HUES48 (cell line): ENCODE measurements around the gene PCED1B.

Source experiments
- H3K27ac ChIP-seq: one replicate; pipeline ENCODE4 v1.7.0; 2013; ENCODE audit warnings: low read depth, low read length, inconsistent platforms
- H3K27me3 ChIP-seq: 2 replicates; pipeline ENCODE4 v1.6.1; 2013; ENCODE audit warnings: mild to moderate bottlenecking, low read length; ENCODE audit not compliant: control insufficient read depth, insufficient read depth
- H3K36me3 ChIP-seq: 2 replicates; pipeline ENCODE4 v1.6.1; 2013; ENCODE audit warnings: low read length; ENCODE audit not compliant: control insufficient read depth, insufficient read depth
- H3K4me1 ChIP-seq: 2 replicates; pipeline ENCODE4 v1.6.1; 2013; ENCODE audit warnings: mild to moderate bottlenecking, low read length; ENCODE audit not compliant: control insufficient read depth, insufficient read depth
- H3K4me3 ChIP-seq: 2 replicates; pipeline ENCODE4 v1.5.1; 2013; ENCODE audit warnings: mild to moderate bottlenecking, low read depth, low read length
- H3K9ac ChIP-seq: 2 replicates; pipeline ENCODE4 v1.6.1; 2013; ENCODE audit warnings: mild to moderate bottlenecking, low read depth, low read length, moderate library complexity
- H3K9me3 ChIP-seq: 2 replicates; pipeline ENCODE4 v1.6.1; 2013; ENCODE audit warnings: low read length; ENCODE audit not compliant: control insufficient read depth, insufficient read depth

The PCED1B gene

GRCh38 chr12:47236109-47236714 is 156.8 kb downstream of the PCED1B start:
- Histone ChIP-seq H3K9me3 (no peaks in the 10 kb centered on the region), H3K36me3 (no peaks in the 10 kb centered on the region), H3K27ac (no peak overlapping the region), H3K4me3 (no peak overlapping the region), H3K4me1 (peaks cover 4% of the 10 kb centered on the region), H3K9ac (no peak overlapping the region), H3K27me3 (no peaks in the 10 kb centered on the region)

GRCh38 chr12:47237751-47238211 is 158.4 kb downstream of the PCED1B start:
- no peak overlapping the region for H3K27ac ChIP-seq
- H3K9ac ChIP-seq = no peak overlapping the region
- peaks cover 4% of the 10 kb centered on the region for H3K4me1 ChIP-seq
- no peaks in the 10 kb centered on the region for H3K9me3 ChIP-seq
- H3K27me3 ChIP-seq = no peaks in the 10 kb centered on the region
- H3K36me3 ChIP-seq = no peaks in the 10 kb centered on the region
- H3K4me3 ChIP-seq = no peak overlapping the region

- Histone ChIP-seq H3K9me3 (no peaks in the 10 kb centered on the region), H3K9ac (no peak overlapping the region), H3K4me3 (no peak overlapping the region), H3K27ac (no peak overlapping the region), H3K36me3 (no peaks in the 10 kb centered on the region), H3K4me1 (peaks cover 4% of the 10 kb centered on the region), H3K27me3 (no peaks in the 10 kb centered on the region)
Measured at GRCh38 chr12:47238669-47239114, 159.3 kb downstream of the PCED1B start.

- Histone ChIP-seq H3K36me3 (no peaks in the 10 kb centered on the region), H3K9ac (no peak overlapping the region), H3K27me3 (no peaks in the 10 kb centered on the region), H3K4me3 (no peak overlapping the region), H3K9me3 (no peaks in the 10 kb centered on the region), H3K27ac (no peak overlapping the region), H3K4me1 (peaks cover 4% of the 10 kb centered on the region; the same call in 1 of the 2 replicates)
Measured at GRCh38 chr12:47242426-47242825, 163.0 kb downstream of the PCED1B start.

GRCh38 chr12:47244835-47245234 is 165.4 kb downstream of the PCED1B start:
- Histone ChIP-seq H3K4me1 (peaks cover 8% of the 10 kb centered on the region), H3K36me3 (no peaks in the 10 kb centered on the region), H3K9me3 (no peaks in the 10 kb centered on the region), H3K9ac (no peak overlapping the region), H3K27me3 (no peaks in the 10 kb centered on the region), H3K27ac (no peak overlapping the region), H3K4me3 (no peak overlapping the region)

- Histone ChIP-seq H3K27me3 (no peaks in the 10 kb centered on the region), H3K27ac (no peak overlapping the region)
Measured at GRCh38 chr12:47245623-47246022, 166.2 kb downstream of the PCED1B start.

GRCh38 chr12:47247418-47247817 is 168.0 kb downstream of the PCED1B start:
- Histone ChIP-seq H3K4me1 (peaks cover 10% of the 10 kb centered on the region), H3K4me3 (no peak overlapping the region), H3K27ac (no peak overlapping the region), H3K27me3 (no peaks in the 10 kb centered on the region), H3K36me3 (no peaks in the 10 kb centered on the region), H3K9me3 (no peaks in the 10 kb centered on the region), H3K9ac (no peak overlapping the region)

More at GRCh38 chr12:47245623-47246022, 166.2 kb downstream of the PCED1B start:
- Histone ChIP-seq H3K9ac (no peak overlapping the region), H3K4me1 (peaks cover 10% of the 10 kb centered on the region), H3K4me3 (no peak overlapping the region), H3K9me3 (no peaks in the 10 kb centered on the region), H3K36me3 (no peaks in the 10 kb centered on the region)

- Histone ChIP-seq H3K9ac (no peak overlapping the region), H3K27me3 (no peaks in the 10 kb centered on the region), H3K9me3 (no peaks in the 10 kb centered on the region), H3K27ac (peak overlapping the region; percentile 68), H3K4me3 (no peak overlapping the region), H3K4me1 (peaks cover 10% of the 10 kb centered on the region), H3K36me3 (no peaks in the 10 kb centered on the region)
Measured at GRCh38 chr12:47249082-47249481, 169.7 kb downstream of the PCED1B start.

- peak overlapping the region; percentile 68 for H3K27ac ChIP-seq
- H3K36me3 ChIP-seq = no peaks in the 10 kb centered on the region
- no peaks in the 10 kb centered on the region for H3K27me3 ChIP-seq
- H3K9me3 ChIP-seq = no peaks in the 10 kb centered on the region
- H3K4me3 ChIP-seq = no peak overlapping the region
- peaks cover 10% of the 10 kb centered on the region for H3K4me1 ChIP-seq
- no peak overlapping the region for H3K9ac ChIP-seq
Measured at GRCh38 chr12:47249719-47250357, 170.4 kb downstream of the PCED1B start.

GRCh38 chr12:47251919-47252318 is 172.5 kb downstream of the PCED1B start:
- Histone ChIP-seq H3K9ac (no peak overlapping the region), H3K27me3 (no peaks in the 10 kb centered on the region), H3K4me1 (peaks cover 10% of the 10 kb centered on the region), H3K36me3 (no peaks in the 10 kb centered on the region), H3K4me3 (no peak overlapping the region), H3K27ac (no peak overlapping the region), H3K9me3 (no peaks in the 10 kb centered on the region)

GRCh38 chr12:47264951-47265350 is 185.5 kb downstream of the PCED1B start:
- Histone ChIP-seq H3K4me3 (no peak overlapping the region), H3K27ac (no peak overlapping the region), H3K27me3 (no peaks in the 10 kb centered on the region), H3K9me3 (no peaks in the 10 kb centered on the region), H3K4me1 (no peaks in the 10 kb centered on the region), H3K9ac (no peak overlapping the region), H3K36me3 (no peaks in the 10 kb centered on the region)
